MCF 10A (cell line): ENCODE measurements around the gene PHACTR3. TPM values are rescaled to one million over a fixed set of nuclear protein-coding genes. Genes with fewer than 3 reads are reported as not detected.

Experiments
- BruUV-seq: library from RNA; stranded (reverse); fragments of 400-500 nt; replicated peaks from 2 replicates; lab custom pipeline; 2021; lab: Mats Ljungman, UMichigan
- CTCF ChIA-PET: fragments of 300-600 bp; sonication (Branson Sonifier 250); formaldehyde crosslinking; extraction: SDS; loops from one replicate; lab custom pipeline; 2021; ENCODE audit warnings: antibody characterized with exemption, inconsistent platforms; lab: Yijun Ruan, JAX
- POLR2A ChIA-PET: fragments of 300-600, 350-650 bp; sonication (Branson Sonifier 250); formaldehyde crosslinking; extraction: SDS; loops from one replicate; lab custom pipeline; 2020; ENCODE audit warnings: antibody characterized with exemption, inconsistent platforms; lab: Yijun Ruan, JAX
- DNase-seq: peaks from one replicate; pipeline ENCODE4 v3.0.0-alpha.2; 2018; ENCODE audit not compliant: unreplicated experiment
- H3K27ac Mint-ChIP-seq: one replicate; pipeline ENCODE4 v1.8.0; 2022; ENCODE audit warnings: mild to moderate bottlenecking, low read depth, mixed read lengths; ENCODE audit not compliant: unreplicated experiment
- H3K27me3 Mint-ChIP-seq: one replicate; pipeline ENCODE4 v1.8.0; 2022; ENCODE audit warnings: mixed read lengths; ENCODE audit not compliant: insufficient read depth, unreplicated experiment
- H3K36me3 Mint-ChIP-seq: one replicate; pipeline ENCODE4 v1.8.0; 2022; ENCODE audit warnings: mild to moderate bottlenecking, moderate library complexity, mixed read lengths; ENCODE audit not compliant: insufficient read depth, unreplicated experiment
- H3K4me1 Mint-ChIP-seq: one replicate; pipeline ENCODE4 v1.8.0; 2022; ENCODE audit warnings: mixed read lengths; ENCODE audit not compliant: insufficient read depth, unreplicated experiment
- H3K4me3 Mint-ChIP-seq: one replicate; pipeline ENCODE4 v1.8.0; 2022; ENCODE audit warnings: mild to moderate bottlenecking, moderate library complexity, mixed read lengths; ENCODE audit not compliant: unreplicated experiment
- H3K9me3 Mint-ChIP-seq: one replicate; pipeline ENCODE4 v1.8.0; 2022; ENCODE audit warnings: mixed read lengths; ENCODE audit not compliant: unreplicated experiment
- intact Hi-C: fragments of 100-400 bp; cut with micrococcal nuclease; formaldehyde crosslinking; loops from 2 replicates; pipeline ENCODE4 v1.14.1; 2022
- total RNA-seq: library from RNA; stranded (reverse); gene quantifications from 2 replicates; pipeline ENCODE4 v1.2.3, GENCODE V29; 2022
- TF ChIP-seq, protein P1 (sequence below): fragments of 200-600 bp; IDR thresholded peaks from one replicate; pipeline ENCODE4 v1.8.0; 2022; ENCODE audit warnings: antibody characterized with exemption, mild to moderate bottlenecking; ENCODE audit not compliant: unreplicated experiment

PHACTR3 gene
- total RNA-seq, 1 experiment from 2014 or later = 22.8 TPM

DNA sequence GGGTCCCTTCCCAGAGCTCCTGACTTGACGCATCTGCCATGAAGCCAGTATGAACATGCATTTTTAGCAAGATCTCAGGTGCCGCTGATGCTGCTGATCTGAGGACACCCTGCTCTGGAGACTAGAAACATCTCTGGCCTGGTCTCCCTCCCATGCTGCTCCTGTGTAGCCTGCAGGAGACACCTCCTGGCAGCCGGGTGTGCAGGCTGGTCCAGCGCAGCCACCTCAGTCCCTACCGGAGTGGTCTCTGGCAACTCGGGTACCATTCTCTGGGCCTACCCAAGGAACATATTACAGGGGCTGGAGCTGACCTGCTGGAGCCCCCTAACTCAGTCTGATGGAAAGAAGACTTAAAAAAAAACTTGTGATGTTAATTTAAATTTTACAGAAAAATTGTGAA is 20.1 kb downstream of the PHACTR3 start:
- peaks cover 93% of the 10 kb centered on the region for H3K27me3 Mint-ChIP-seq
- no peaks in the 10 kb centered on the region for H3K9me3 Mint-ChIP-seq
- H3K4me3 Mint-ChIP-seq = no peak overlapping the region
- POLR2A ChIA-PET = no interaction called here
- no peaks in the 10 kb centered on the region for H3K4me1 Mint-ChIP-seq
- no peak overlapping the region for H3K27ac Mint-ChIP-seq
- DNase-seq = no peak
- no peaks in the 10 kb centered on the region for H3K36me3 Mint-ChIP-seq
- CTCF ChIA-PET = no interaction called here
- TF ChIP-seq, protein P1, sequence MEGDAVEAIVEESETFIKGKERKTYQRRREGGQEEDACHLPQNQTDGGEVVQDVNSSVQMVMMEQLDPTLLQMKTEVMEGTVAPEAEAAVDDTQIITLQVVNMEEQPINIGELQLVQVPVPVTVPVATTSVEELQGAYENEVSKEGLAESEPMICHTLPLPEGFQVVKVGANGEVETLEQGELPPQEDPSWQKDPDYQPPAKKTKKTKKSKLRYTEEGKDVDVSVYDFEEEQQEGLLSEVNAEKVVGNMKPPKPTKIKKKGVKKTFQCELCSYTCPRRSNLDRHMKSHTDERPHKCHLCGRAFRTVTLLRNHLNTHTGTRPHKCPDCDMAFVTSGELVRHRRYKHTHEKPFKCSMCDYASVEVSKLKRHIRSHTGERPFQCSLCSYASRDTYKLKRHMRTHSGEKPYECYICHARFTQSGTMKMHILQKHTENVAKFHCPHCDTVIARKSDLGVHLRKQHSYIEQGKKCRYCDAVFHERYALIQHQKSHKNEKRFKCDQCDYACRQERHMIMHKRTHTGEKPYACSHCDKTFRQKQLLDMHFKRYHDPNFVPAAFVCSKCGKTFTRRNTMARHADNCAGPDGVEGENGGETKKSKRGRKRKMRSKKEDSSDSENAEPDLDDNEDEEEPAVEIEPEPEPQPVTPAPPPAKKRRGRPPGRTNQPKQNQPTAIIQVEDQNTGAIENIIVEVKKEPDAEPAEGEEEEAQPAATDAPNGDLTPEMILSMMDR = no peak
- no TSS peak for BruUV-seq
- intact Hi-C loops = no loop called here

DNA sequence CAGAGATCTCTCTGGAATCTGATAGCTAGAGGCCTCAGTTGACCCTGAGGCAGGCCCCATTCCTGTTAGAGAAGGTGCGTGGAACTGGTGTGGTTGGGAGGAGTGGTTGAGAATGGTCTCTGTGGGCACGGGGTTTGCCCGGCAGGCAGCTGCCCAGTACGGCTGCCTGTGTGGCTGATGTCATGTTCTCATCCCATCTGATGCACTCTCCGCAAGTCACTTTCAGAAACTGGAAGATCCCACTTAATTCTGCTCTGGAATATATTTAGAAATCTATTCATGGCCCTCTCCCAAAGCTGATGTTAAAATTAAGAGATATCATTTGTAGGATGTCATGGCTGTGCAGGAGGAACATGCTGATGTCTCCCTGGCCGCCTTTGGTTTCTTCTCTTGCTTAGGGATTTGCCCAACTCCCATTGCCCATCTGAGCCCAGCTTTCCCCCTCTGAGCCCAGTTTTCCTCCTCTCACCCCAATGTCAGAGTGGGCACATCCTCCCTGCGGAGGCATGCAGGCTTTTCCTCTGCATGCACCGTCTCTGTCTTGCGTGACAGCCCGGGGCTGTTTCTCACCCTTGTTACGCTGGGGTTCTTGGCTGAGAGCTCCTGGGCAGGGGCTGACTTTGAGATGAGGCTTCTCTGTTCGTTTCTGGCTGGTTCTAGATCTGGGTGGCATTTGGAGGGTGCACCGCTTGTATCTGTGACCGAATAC is 21.0 kb downstream of the PHACTR3 start:
- Mint-ChIP-seq H3K9me3 (no peaks in the 10 kb centered on the region), H3K4me3 (no peak overlapping the region), H3K4me1 (no peaks in the 10 kb centered on the region), H3K27me3 (peaks cover 93% of the 10 kb centered on the region), H3K36me3 (no peaks in the 10 kb centered on the region), H3K27ac (no peak overlapping the region)
- no TSS peak for BruUV-seq
- intact Hi-C loops = no loop called here
- ChIA-PET POLR2A (interaction anchor here (0.6 kb wide), 1 partner anchor 56 kb away, joined by 3 read pairs; no protein-coding TSS in a partner anchor), CTCF (interaction anchor here (1.1 kb wide), 1 partner anchor 28 kb away, joined by 4 read pairs; no protein-coding TSS in a partner anchor)
- no peak for DNase-seq
- TF ChIP-seq, protein P1 = no peak

DNA sequence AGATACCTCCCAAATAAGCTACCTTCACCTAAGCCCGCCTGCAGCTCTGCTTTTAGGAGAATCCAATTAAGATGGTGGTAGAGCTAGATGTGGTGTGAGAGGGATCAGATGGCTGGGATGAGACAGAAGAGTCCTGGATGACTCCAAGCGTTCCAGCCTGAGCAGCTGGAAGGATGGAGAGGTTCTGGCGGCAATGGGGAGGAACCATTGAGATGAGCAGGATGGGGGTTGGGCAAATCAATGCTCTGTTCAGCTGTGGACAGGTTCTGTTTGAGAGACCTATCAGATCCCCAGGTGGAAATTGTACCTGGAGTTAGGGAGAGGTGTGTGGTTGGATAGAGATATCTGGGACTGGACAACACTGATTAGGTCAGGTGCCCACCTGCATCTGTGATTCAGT is 23.0 kb downstream of the PHACTR3 start:
- CTCF ChIA-PET = interaction anchor here (0.5 to 0.7 kb wide), 2 partner anchors 9 to 48 kb away, joined by 3 read pairs; no protein-coding TSS in a partner anchor
- H3K27me3 Mint-ChIP-seq = peaks cover 94% of the 10 kb centered on the region
- intact Hi-C loops = no loop called here
- no TSS peak for BruUV-seq
- H3K4me1 Mint-ChIP-seq = no peaks in the 10 kb centered on the region
- TF ChIP-seq, protein P1 = no peak
- no peak for DNase-seq
- H3K4me3 Mint-ChIP-seq = no peak overlapping the region
- no peaks in the 10 kb centered on the region for H3K36me3 Mint-ChIP-seq
- H3K27ac Mint-ChIP-seq = no peak overlapping the region
- no peaks in the 10 kb centered on the region for H3K9me3 Mint-ChIP-seq
- POLR2A ChIA-PET = no interaction called here

DNA sequence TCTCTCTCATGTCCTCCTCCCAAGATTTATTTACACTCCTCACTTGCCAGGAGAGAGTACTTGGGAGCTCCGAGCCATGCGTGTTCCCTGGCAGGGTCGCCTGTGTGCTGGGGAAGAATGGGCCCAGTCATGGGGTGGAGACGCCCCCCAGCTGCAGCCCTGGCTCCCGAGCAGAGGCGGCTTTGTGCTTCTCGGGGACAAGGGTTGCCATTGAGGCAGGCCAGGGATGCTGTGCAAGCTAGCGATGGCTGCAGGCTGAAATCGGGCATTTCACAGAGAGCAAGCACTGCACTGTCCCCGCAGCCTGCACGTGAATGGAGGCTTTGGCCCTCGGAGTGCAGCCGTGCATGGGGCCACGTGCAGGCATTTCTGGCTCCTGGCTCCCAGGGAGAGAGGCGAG is 23.8 kb downstream of the PHACTR3 start:
- ChIA-PET CTCF (no interaction called here), POLR2A (no interaction called here)
- no peak overlapping the region for H3K4me3 Mint-ChIP-seq
- TF ChIP-seq, protein P1 = no peak
- H3K27ac Mint-ChIP-seq = no peak overlapping the region
- DNase-seq = no peak
- BruUV-seq = no TSS peak
- H3K36me3 Mint-ChIP-seq = no peaks in the 10 kb centered on the region
- no peaks in the 10 kb centered on the region for H3K9me3 Mint-ChIP-seq
- H3K4me1 Mint-ChIP-seq = no peaks in the 10 kb centered on the region
- H3K27me3 Mint-ChIP-seq = peaks cover 97% of the 10 kb centered on the region
- intact Hi-C loops = no loop called here
